Amygdala (tissue), 56 donors: ENCODE data around the gene FAM24A.

Experiments used
- DNase-seq, 56 donors: peaks; one replicate each; lab custom pipeline; 2025; lab: John Stamatoyannopoulos, UW

FAM24A gene

DNA sequence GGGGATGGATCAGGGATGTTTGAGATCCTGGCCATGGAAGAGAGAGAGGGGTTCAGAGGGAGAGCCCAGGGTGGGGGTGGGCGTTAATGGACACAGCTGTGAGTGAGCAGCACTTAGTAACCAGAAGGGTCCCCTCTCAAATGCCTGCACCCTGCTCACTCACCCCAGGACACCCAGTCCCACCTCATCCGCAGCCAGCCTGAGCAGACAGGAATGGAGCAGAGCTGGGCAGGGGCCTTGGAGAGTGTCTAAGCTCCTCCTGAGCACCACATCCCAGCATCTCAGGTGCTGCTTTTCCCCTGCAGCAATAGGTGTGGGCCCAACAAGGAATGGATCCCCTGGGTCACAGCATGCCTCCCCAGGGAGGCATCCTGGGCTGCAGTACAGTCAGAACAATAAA, 5.3 kb downstream of the FAM24A start:
- no peak for DNase-seq

DNA sequence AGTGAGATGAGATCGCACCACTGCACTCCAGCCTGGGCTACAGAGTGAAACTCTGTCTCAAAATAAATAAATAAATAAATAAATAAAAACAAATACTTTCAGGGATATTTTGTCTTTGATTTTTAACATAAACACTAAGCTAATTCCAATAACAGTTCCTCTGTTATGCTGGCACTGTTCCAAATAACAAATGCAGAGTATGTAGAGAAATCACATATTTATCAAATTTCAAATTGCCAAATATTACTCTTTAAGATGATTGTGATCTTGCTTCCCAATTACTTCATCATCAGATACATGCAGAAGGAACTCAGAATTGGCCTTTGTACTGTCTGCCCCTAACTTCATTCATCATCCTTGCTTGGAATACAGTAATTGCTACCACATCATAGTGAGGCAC, 19.7 kb downstream of the FAM24A start:
- no peak for DNase-seq

DNA sequence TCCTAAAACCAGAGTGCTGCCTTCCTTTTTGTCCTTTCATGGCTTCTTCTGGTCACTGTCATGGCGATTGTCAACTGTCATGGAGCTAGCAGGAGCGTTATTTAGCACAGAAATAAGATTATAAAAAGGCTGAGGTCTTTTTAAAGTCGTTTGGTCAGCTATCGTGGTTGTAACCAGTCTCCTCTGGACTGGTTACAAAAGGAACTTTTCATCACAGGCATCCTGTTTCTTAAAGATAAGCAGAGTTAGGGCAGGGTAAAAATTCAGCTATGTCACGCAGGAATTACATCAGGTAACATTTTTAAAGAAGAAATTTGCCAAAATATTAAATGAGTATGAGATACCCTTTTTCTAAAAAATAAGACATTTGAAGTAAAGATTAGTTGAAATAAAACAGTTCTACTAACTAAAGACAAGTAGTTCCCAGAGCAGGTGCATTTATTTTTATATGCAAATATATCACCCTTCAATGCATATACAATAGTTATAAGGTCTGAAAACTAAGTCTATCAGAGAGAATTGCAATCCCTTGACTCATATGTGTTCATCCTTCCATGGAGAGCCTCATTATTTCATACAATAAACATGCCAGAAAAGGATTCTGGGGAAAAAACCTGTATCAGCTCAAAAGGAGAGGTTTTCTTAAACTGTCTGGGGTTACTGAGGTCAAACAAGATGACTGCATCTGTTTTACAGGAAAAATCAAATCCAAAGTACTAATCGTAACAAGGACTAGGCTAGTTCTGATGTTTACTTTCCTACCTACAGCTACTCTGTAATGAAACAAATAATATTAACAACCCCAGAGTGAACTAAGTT, 20.9 kb downstream of the FAM24A start:
- no peak for DNase-seq

- no peak for DNase-seq
These were observed 28.9 kb downstream of the FAM24A start for GRCh38 chr10:122939133-122939855.

DNA sequence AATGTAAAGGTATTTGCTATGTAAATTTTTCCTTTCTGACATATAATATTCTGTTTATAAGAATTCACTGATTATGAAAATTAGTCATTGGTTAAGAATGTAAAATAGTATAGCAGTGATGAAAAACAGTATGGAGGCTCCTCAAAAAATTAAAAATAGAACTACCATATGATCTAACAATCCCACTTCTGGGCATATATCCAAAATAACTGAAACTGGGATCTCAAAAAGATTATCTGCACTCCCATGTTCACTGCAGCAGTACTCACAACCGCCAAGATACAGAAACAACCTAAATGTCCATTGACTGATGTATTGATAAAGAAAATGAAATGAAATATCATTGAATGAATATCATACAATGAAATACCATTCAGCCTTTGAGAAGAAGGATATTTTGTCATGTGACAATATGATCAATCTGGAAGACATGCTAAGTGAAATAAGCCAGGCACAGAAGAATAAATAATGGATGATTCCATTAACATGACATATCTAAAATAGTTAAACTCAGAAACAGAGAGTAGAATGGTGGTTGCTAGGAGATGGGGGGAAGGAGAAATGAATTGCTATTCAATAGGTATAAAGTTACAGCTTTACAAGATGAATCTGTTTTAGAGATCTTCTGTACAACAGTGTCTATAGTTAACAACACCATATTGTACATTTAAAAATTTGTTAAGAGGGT, 29.6 kb downstream of the FAM24A start:
- DNase-seq, result no peak

DNA sequence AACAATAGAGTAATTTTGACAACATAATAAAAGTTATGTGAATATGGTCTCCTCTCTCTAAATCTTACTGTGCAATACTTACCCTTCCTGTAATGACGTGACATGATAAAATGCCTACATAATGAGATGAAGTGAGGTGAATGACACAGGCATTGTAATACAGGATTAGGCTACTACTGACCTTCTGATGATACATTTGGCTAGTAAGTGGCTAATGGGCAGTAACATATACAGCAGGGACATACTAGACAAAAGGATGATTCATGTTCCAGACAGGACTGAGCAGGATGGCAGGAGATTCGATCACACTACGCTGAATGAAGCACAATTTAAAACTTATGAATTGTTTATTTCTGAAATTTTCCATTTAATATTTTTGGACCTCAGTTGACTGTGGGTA, 38.9 kb downstream of the FAM24A start:
- DNase-seq, result no peak

- DNase-seq, result peak; percentile 61 to 98 (median 94)
These were observed 43.7 kb downstream of the FAM24A start, which contains the start of gene C10orf88 for GRCh38 chr10:122953902-122954730. C10orf88 (minus strand) TSS chr10:122954227; CDS start chr10:122954178, 49 bp downstream.

GRCh38 chr10:122954731-122955050, 44.3 kb downstream of the FAM24A start:
- peak in 2 of 56 donors; percentile 31 to 39 for DNase-seq

GRCh38 chr10:122955892-122956291, 45.5 kb downstream of the FAM24A start:
- no peak for DNase-seq

- DNase-seq, result no peak
These were observed 47.1 kb downstream of the FAM24A start for GRCh38 chr10:122957474-122957873.

DNA sequence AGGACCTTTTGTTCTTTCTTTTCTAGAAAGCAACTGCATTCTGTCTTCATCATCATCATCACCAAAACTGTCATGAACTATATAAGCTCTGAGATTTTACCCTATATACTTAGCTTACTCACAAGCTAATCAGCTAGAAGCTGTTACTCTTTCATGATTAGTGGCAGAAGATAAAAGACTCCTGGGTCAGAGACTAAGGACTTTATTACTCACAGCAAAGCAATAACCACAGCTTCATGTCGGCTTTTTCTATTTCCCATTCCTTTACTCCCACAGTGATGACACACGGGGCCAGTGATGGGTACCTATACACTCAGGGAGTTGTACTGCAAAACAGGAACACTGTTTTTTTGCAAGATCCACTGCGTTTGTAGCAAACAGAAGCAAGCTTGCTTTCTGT, 52.0 kb downstream of the FAM24A start:
- no peak for DNase-seq
